Body of pancreas (tissue), 4 donors: ENCODE data around the gene RELL2. TPM values are rescaled to one million over a fixed set of nuclear protein-coding genes. Genes with fewer than 3 reads are reported as not detected.

Source experiments
- ATAC-seq: fragments of 150-250 bp; one replicate; pipeline ENCODE4 v1.9.1; 2016
- DNase-seq, 4 donors: peaks; one replicate each; pipeline ENCODE4 v3.0.0-alpha.2; 2019
- H3K27ac ChIP-seq, 4 donors: fragments of 200-600 bp; sonication (generic); 1 replicate in 3 of 4; 2 replicates in 1 of 4; pipeline versions ENCODE4 v1.5.1 to v1.6.1; 2016 to 2019; ENCODE audit warnings: mild to moderate bottlenecking in 1 of 4, mixed read lengths in 1 of 4, moderate library complexity in 1 of 4
- H3K27me3 ChIP-seq, 2 donors: fragments of 200-600 bp; sonication (generic); one replicate each; pipeline ENCODE4 v1.6.0; 2016; ENCODE audit warnings: mild to moderate bottlenecking in 1 of 2
- H3K36me3 ChIP-seq, 2 donors: fragments of 200-600 bp; sonication (generic); replicated peaks in 1 of 2; 2 replicates each; pipeline ENCODE4 v1.5.1; 2016; ENCODE audit warnings: low read depth in 2 of 2; ENCODE audit not compliant: insufficient read depth in 1 of 2
- H3K4me1 ChIP-seq: fragments of 200-600 bp; sonication (generic); one replicate; pipeline ENCODE4 v1.6.0; 2016
- H3K4me3 ChIP-seq, 2 donors: fragments of 200-600 bp; sonication (generic); 1 replicate in 1 of 2; 2 replicates in 1 of 2; pipeline ENCODE4 v1.5.1; 2016 to 2019
- H3K9me3 ChIP-seq, 3 donors: fragments of 200-600 bp; sonication (generic); 1 replicate in 2 of 3; 2 replicates in 1 of 3; pipeline ENCODE4 v1.5.1; 2016
- CTCF ChIP-seq, 7 experiments: fragments of 450-650 bp in 4 of 7; fragments of 200-600 bp in 3 of 7; sonication (generic) in 3 of 7; IDR thresholded peaks; one replicate each; pipeline ENCODE4 v1.5.1; 2016 to 2019; ENCODE audit warnings: antibody characterized with exemption in 7 of 7
- POLR2A ChIP-seq, 3 donors: fragments of 450-650 bp; IDR thresholded peaks; one replicate each; pipeline ENCODE4 v1.6.1; 2016; ENCODE audit warnings: antibody characterized with exemption in 3 of 3, mild to moderate bottlenecking in 2 of 3
- WGBS, 2 donors: methylation state at CpG; one replicate each; pipeline ENCODE4 v1.1.5; 2017; 5-methylcytosine and 5-hydroxymethylcytosine counted together
- intact Hi-C: fragments of 100-400 bp; cut with DNase I; formaldehyde crosslinking; loops from one replicate; pipeline ENCODE4 v1.15.1; 2023
- total RNA-seq, 2 donors: library from RNA; depleted of rRNA; stranded (reverse); fragments of >200 nt; gene quantifications; one replicate each; pipeline ENCODE4 v1.1.0, GENCODE V29; 2016

RELL2 gene
- total RNA-seq, 2 donors from 2014 or later, result 2.9 to 8.9 TPM

GRCh38 chr5:141647242-141647641 is 10.4 kb downstream of the RELL2 start:
- intact Hi-C loops, result no loop called here
- Histone ChIP-seq H3K4me3 (no peak overlapping the region), H3K4me1 (peaks cover 18% of the 10 kb centered on the region), H3K27me3 (no peaks in the 10 kb centered on the region), H3K9me3 (no peaks in the 10 kb centered on the region), H3K27ac (no peak overlapping the region), H3K36me3 (no peaks in the 10 kb centered on the region)
- DNase-seq (no peak), ATAC-seq (no peak)
- TF ChIP-seq CTCF (IDR thresholded peaks at IDR 0.05) (no peak), POLR2A (IDR thresholded peaks at IDR 0.05) (no peak)
- WGBS, 2 donors, result 84 to 90% methylated on average over 5 of the region's 5 CpGs

GRCh38 chr5:141647851-141648250 is 11.1 kb downstream of the RELL2 start:
- Histone ChIP-seq H3K36me3 (no peaks in the 10 kb centered on the region), H3K27ac (no peak overlapping the region), H3K9me3 (no peaks in the 10 kb centered on the region), H3K4me1 (peaks cover 18% of the 10 kb centered on the region), H3K4me3 (no peak overlapping the region), H3K27me3 (no peaks in the 10 kb centered on the region)
- DNase-seq (no peak), ATAC-seq (no peak)
- TF ChIP-seq CTCF (IDR thresholded peaks at IDR 0.05) (no peak), POLR2A (IDR thresholded peaks at IDR 0.05) (no peak)
- 74 to 80% methylated on average over 3 of the region's 3 CpGs for WGBS, 2 donors
- intact Hi-C loops, result no loop called here

- Histone ChIP-seq H3K9me3 (no peaks in the 10 kb centered on the region), H3K4me3 (no peak overlapping the region), H3K27ac (no peak overlapping the region), H3K36me3 (no peaks in the 10 kb centered on the region), H3K4me1 (peaks cover 18% of the 10 kb centered on the region), H3K27me3 (no peaks in the 10 kb centered on the region)
- ATAC-seq (no peak), DNase-seq (peak in 3 of 4 donors; percentile 26 to 31 (median 27))
- no peak for TF ChIP-seq CTCF (IDR thresholded peaks at IDR 0.05)
- TF ChIP-seq POLR2A (IDR thresholded peaks at IDR 0.05), result no peak
- intact Hi-C loops, result no loop called here
- WGBS, 2 donors, result 90 to 93% methylated on average over 16 to 17 of the region's 17 CpGs
Observed at GRCh38 chr5:141649056-141649688, 12.4 kb downstream of the RELL2 start.

- no peak for TF ChIP-seq POLR2A (IDR thresholded peaks at IDR 0.05)
- no peak for TF ChIP-seq CTCF (IDR thresholded peaks at IDR 0.05)
- intact Hi-C loops, result no loop called here
- Histone ChIP-seq H3K4me3 (no peak overlapping the region), H3K27me3 (no peaks in the 10 kb centered on the region), H3K36me3 (no peaks in the 10 kb centered on the region), H3K4me1 (peaks cover 18% of the 10 kb centered on the region), H3K27ac (no peak overlapping the region), H3K9me3 (no peaks in the 10 kb centered on the region)
- ATAC-seq, result no peak
- no peak for DNase-seq
Observed at GRCh38 chr5:141649972-141650371, 13.2 kb downstream of the RELL2 start.
